GM18526 (cell line): ENCODE results near the gene ELP1.

Source experiments
- POLR2A ChIP-seq: IDR thresholded peaks from 3 replicates; pipeline ENCODE4 v1.6.1; 2011; ENCODE audit not compliant: insufficient read length; ENCODE audit errors: extremely low read depth

Gene ELP1

GRCh38 chr9:108897324-108898096 lies 36.4 kb downstream of the ELP1 start:
- TF ChIP-seq POLR2A: no peak

DNA sequence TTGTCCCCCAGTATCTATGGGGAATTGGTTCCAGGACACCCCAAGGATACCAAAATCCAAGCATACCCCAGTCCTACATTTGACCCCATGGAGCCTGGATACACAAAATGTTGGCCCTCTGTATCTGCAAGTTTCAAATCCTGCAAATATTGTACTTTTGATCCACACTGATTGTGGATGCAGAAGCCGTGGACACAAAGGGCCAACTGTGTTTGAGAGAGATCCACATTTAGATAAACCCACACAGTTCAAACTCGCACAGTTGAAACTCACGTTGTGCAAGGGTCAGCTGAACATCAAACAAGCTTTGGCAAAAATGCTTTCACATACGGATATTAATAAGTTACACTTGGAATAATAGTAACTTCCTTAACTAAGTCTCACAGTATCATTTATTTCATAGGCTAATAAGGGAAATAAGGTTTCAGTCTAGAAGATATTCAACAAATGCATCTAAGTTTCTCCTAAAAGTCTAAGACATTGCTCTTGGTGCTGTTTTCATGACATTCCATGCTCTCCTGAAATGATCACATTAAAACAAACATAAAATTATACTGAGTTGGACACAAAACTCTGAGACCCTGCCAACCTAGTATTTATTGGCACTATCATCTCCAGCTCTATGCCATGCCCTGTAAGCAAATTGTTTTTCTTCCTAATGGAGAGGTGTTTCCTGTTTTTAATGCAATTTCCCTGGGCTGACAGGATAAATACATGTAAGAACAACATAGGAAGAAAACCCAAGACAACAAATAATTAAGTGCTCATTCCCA lies 39.5 kb downstream of the ELP1 start:
- no peak for TF ChIP-seq POLR2A

GRCh38 chr9:108889649-108890067 lies 44.3 kb downstream of the ELP1 start:
- TF ChIP-seq POLR2A: no peak

- no peak for TF ChIP-seq POLR2A
Measured at GRCh38 chr9:108885643-108886348, 48.1 kb downstream of the ELP1 start.

- no peak for TF ChIP-seq POLR2A
Measured at GRCh38 chr9:108884701-108885100, 49.2 kb downstream of the ELP1 start.

GRCh38 chr9:108883085-108883484 lies 50.8 kb downstream of the ELP1 start:
- TF ChIP-seq POLR2A: no peak

- TF ChIP-seq POLR2A: no peak
Measured at GRCh38 chr9:108882052-108882888, 51.7 kb downstream of the ELP1 start.

GRCh38 chr9:108880738-108881316 lies 53.1 kb downstream of the ELP1 start:
- TF ChIP-seq POLR2A: no peak

DNA sequence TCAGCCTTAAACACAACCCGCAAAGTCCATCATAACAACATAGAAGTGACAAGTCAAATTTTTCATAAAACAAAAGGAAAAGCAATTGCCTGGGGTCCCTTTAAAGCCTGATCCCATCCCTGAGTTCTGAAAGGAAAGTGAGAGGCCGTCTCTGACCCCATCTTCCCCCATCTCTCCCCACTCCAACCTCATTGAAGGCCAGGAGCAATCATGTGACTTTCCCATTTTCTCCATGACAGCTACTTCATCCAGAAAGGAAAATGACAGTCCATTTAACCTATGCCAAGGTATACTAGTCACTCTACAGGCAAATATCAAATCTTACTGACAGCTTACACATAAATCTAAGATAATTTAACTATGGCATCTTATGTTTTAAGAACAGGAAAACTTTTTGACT lies 56.4 kb downstream of the ELP1 start:
- TF ChIP-seq POLR2A: no peak

DNA sequence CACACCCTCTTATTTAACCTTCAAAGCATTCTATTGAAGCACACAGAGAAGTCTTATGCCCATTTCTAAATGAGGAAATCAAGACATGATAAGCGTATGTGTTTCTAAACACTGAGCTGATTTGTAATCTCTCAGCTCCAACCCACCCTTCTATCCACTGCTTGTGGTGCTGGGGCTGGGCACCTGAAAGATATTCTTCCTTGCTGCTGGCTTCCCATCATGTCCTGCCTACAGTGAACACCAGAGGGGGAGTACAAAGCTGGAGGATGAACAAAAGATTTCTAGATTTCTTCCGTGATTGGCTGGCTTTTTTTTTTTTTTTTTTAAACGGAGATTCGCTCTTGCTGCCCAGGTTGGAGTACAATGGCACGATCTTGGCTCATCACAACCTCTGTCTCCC lies 57.5 kb downstream of the ELP1 start:
- TF ChIP-seq POLR2A: no peak

GRCh38 chr9:108874058-108874788 lies 59.7 kb downstream of the ELP1 start:
- TF ChIP-seq POLR2A: no peak

DNA sequence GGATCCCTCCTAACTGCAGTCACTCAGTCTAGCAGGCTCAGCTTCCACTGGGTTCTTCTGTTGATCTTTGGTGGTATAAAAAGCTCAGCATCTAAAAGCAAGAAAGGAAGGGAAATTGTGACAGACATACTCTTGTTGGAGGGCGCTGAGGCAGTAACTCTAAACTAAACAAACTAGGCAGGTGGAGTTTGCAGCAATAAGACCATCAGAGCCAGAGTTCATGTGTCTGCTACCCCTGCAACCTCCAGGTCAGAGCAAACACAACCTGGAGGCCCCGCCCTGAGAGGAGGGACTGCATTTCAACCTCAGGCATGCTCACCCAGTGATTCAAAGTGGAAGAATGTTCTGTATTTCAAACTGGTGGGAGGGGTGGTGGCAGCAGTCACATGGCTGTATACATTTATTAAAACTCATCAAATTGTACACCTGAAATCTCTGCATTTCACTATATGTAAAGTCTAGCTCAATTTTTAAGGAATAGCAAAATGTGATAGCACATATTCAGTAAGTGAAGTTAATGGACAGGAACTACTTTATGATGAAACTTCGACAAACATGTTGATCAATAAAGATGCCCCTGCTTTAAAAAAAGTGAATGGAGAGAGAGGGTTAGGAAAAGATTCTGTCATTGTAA lies 64.7 kb downstream of the ELP1 start:
- no peak for TF ChIP-seq POLR2A

DNA sequence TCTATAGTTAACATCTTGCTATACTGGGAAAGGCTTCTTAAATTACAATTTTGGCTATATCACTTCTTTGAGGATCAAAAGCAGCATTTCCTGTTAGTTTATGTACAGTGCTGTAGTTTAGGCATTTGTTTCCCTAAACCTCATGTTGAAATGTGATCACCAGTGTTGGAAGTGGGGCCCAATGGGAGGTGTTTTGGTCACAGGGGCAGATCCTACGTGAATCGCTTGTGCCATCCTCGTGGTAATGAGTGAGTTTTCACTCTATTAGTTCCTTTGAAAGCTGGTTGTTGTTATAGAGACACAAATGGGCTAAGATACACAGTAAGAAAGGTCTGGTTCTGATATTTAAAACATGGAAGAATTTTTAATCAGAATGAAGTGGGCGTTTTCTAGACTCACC lies 66.1 kb downstream of the ELP1 start:
- no peak for TF ChIP-seq POLR2A
